NT2/D1 (cell line): ENCODE data around the gene CNOT11.

Experiments
- SUZ12 ChIP-seq: IDR thresholded peaks from 2 replicates; pipeline ENCODE4 v1.6.1; 2011; ENCODE audit not compliant: insufficient read length, insufficient read depth; ENCODE audit errors: extremely low read depth
- YY1 ChIP-seq: IDR thresholded peaks from 2 replicates; pipeline ENCODE4 v1.6.1; 2011; ENCODE audit not compliant: insufficient read length, insufficient read depth

DNA sequence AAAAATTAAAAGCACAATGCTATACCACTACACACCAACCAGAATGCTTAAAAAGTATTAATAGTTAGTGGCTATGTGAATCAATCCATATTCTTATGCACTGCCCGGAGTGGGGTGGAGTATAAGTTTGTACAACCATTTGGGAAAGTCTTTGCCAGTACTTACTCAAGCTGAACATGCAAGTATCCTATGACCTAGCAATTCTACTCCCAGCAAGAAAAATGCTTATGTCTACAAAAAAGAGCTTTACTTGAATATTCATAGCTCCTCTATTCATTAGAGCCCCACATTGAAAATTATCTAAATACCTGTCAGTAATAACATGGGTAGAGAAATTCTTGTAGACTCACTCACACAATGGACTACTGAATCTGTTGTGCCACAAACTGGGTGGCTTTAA, 21.4 kb upstream of the CNOT11 start:
- no peak for TF ChIP-seq YY1
- no peak for TF ChIP-seq SUZ12
